GM21723 (cell line): ENCODE results near the gene ZNF296.

Experiments
- ATAC-seq: cut with Tn5 transposase; IDR thresholded peaks from one replicate; pipeline ENCODE4 v1.9.1; 2021; ENCODE audit warnings: mild to moderate bottlenecking, moderate library complexity; ENCODE audit not compliant: unreplicated experiment

The ZNF296 gene

GRCh38 chr19:45103508-45104319 is 27.4 kb upstream of the ZNF296 start:
- ATAC-seq, result no peak

- ATAC-seq, result no peak
Observed at GRCh38 chr19:45103156-45103507, 26.9 kb upstream of the ZNF296 start.

- no peak for ATAC-seq
Observed at GRCh38 chr19:45102481-45102880, 26.2 kb upstream of the ZNF296 start.

DNA sequence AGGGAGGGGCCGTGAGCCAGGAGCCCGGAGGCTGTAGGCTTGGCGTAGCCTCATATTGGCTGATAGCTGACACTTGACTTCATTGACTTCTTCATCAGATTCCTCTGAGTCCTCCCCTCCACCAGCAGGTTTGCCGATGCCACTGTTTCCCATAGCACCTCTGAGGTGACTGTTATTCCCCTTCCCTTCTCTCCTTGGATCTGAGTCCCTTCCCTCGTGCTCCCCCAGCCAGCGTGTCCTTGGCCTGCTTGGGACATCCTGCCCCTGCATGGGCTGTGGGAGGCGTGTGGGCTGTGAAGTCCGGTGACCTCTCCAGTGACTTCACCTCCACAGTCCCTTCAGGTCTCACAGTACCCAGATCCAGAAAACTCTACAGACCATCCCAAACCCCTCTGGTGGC is 25.5 kb upstream of the ZNF296 start:
- ATAC-seq, result no peak

- no peak for ATAC-seq
Observed at GRCh38 chr19:45100846-45101252, 24.6 kb upstream of the ZNF296 start.

GRCh38 chr19:45100201-45100600 is 23.9 kb upstream of the ZNF296 start:
- no peak for ATAC-seq

GRCh38 chr19:45099467-45100191 is 23.4 kb upstream of the ZNF296 start:
- no peak for ATAC-seq

DNA sequence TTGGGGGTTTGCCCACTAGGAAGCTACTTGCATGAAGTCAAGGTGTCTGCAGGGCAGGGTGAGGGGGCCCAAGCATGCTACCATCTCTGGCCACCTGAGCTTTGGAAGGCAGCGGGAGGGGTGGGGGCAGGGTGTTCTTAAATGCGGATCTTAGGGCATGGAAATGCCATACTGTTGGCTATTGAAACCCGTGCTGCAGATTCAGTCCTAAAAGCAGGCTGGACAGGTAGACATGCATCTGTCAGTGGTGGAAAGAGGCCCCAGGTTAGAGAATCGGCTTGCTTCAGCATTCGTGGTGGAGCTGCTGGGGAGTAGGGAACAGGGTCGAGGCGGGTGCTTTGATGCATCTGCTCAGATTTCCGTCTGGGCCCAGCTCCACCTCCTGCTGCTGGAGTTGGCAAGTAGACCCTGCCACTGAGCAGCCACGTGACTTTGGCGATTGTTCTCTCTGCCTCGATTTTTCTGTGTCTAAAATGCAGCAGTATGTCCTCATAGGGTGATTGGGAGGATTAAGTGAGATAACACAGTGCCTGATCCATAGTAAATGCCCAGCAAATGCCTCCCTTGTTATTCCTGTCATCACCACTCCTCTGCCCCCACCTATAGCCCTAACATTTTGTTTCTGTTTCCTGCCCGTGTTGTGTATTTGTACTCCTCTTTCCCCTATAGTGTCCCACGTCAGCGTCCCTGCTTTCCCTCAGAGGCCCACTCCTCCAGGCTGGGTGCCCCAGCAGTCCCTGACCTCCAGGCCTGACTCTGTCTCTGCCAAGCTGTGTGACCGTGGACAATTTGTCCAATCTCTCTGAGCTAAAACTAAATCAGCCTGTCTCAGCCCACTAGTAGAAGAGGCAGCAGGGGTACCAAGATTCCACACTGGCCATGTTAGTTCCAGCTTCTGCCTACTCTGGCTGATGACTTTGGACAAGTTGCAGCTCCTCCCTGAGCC is 22.5 kb upstream of the ZNF296 start:
- ATAC-seq, result no peak

DNA sequence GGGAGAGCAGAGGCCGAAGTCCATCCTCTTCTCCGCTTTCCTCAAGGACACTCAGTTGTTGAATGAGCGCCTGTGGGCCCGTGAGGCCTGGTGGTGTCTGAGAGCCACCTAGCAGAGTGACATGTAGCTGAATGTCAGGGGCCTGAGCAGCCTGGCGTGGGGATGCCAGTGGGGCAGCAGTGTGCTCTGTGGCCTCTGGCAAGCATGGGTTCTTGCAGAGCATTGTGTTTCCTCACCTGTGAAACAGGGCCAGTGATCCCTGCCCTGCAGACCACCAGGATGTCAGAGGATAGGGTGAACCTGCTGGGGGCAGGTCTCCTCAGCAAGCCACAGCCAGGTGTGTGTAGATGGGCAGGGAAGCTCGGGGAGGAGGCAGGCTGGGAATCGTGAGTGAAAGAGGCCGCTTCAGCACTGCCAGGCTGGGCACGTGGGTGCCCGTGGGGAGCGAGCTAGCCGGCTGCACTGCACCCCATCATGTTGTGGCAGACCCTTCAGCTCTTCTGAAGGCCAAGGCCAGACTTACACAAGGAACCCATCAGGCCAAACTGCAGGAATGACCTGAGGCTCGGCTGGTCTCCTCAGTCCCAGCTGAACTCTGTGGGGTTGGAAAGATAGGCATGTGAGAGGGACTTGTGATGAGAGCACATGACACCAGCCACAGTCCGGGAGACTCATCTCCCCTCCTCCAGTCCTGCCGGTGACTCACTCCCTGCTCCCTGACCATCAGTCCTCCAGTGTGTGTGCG is 21.7 kb upstream of the ZNF296 start:
- ATAC-seq, result no peak

- no peak for ATAC-seq
Observed at GRCh38 chr19:45097450-45097775, 21.1 kb upstream of the ZNF296 start.

DNA sequence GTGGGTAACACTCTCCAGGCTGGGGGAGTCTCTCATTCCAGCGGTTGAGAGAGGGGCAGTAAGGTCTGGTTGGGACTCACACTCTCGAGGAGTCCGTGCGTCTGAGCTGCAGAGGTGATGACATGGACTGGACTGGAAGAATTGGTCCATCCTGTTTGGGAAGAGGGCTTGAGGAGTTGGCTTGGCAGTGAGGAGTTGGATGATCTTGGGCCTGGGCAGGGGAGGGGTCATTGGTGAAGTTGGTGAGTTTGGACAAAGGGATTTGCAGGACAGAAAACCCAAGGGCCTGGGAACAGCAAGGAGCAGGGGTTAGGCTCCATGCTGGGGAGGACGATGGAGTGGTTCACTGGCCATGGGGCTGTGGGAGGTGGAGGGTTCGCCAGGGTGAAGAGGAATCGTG is 20.4 kb upstream of the ZNF296 start:
- no peak for ATAC-seq

DNA sequence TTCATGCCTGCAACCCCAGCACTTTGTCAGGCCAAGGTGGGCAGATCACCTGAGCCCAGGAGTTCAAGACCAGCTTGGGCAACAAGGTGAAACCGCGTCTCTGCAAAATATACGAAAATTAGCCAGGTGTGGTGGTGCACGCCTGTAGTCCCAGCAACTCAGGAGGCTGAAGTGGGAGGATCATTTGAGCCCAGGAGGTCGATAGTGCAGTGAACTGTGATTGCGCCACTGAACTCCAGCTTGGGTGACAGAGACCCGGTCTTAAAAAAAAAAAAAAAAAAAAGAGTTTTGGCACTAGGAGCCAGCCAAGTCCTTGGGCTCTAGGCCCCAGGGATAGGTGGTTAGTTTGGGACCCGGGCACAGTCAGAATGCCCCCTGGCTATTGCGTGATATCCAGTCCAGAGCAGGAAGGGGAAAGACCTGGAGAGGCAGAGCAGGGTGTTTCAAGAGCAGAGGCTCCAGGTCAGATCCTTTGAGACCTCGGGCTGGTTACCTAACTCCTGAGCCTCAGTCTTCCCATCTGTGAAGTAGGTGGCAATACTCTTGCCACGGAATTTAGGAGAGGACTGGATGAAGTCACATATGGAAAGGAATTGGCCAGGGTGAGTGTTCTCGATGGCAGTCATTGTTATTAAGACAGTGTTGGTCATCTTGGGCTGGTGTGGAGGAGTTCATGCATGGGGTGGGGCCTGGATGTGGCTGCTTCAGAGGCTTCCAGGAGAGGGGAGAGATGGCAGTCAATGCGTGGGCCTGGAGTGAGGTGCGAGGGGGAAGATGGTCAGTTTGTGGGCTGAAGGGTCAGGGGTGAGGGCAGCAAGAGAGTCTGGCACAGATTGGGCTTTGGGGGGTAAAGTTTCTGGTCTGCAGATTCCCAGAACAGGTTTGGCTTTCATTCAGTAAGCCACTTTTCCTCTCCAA is 19.5 kb upstream of the ZNF296 start:
- no peak for ATAC-seq

- ATAC-seq, result no peak
Observed at GRCh38 chr19:45094707-45095106, 18.4 kb upstream of the ZNF296 start.

- no peak for ATAC-seq
Observed at GRCh38 chr19:45094137-45094536, 17.9 kb upstream of the ZNF296 start.

- ATAC-seq, result peak; percentile 59
Observed at GRCh38 chr19:45092747-45093678, 16.7 kb upstream of the ZNF296 start, which contains the start of gene PPP1R37. TSS of gene PPP1R37 (plus strand) at chr19:45093179. CDS start at chr19:45093326, 147 bp downstream.

DNA sequence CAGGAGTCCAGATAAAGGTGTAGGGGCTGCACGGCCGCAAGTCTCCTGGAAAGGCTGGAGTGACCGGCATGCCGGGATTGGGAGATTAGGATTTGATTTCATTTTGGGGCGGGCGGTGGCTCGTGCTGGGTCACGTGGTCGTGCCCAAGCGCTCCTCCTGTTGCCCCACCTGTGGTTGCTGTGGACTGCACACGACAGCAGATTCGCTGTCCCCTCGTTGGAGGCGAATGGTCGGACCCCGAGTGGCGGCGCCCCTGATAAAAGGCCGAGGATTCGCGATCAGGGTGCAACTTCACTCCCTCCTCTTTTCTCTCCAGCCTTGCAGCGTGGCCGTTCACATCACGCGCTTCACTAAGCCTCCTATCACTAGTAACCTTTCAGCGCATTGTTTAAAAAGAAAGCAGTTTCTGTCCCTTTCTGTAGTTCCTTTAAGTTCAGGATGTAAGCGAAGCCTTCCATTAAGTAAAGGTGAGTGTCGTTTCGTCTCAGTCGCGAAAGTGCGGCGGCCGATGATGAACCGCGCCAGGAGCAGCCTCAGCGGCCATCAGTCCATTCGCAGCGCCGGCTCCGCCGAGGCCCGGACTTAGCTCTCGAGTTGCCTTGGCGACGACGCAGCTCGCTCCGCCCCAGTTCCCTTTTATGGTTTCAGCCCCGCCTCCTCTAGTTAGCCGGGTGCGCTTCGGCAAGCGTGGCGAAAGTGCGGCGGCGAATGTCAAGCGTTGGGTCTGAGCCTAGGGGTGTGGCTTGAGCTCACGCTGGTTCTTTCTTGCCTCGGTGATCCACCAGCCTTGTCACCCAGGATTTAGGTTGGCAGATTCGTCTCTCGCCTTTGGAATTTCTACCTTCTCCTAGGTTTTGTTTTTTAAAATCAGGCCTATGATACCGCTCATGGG is 15.0 kb upstream of the ZNF296 start:
- ATAC-seq, result peak; percentile 67

DNA sequence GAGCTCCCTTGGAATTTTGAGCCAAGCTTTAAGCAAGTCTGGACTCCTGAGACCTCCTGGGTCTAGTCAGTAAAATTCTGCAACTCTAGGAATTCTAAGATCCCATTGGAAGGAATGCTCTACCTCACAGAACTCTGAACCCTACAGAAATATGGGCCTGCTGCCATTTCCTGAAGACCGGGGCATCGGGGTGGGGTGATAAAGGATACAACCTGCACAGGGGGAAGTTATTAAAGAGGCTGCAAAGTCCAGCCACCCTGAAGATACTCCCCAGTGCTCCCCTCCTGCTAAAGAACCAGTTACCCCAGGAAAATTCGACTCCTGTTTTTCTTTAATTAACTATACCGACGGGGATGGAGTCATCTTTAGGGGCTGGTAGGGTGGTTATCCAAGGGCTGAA is 14.3 kb upstream of the ZNF296 start:
- no peak for ATAC-seq

GRCh38 chr19:45090034-45090433 is 13.8 kb upstream of the ZNF296 start:
- no peak for ATAC-seq
